SIG-M5 treated with dmso at 0.1 percent for 504 hours (cell line): Measurements from ENCODE around the gene SNED1.
A peak's percentile ranks its signal among the peaks of the same experiment; 100 is the strongest.
"Not testable (repeated sequence)": the region's sequence is repeated elsewhere in the genome, so short reads cannot be mapped to it uniquely, and the experiment has no call there.

Experiments used
- DNase-seq: peaks from one replicate; lab custom pipeline; 2025; ENCODE audit not compliant: unreplicated experiment; lab: John Stamatoyannopoulos, UW

The SNED1 gene

DNA sequence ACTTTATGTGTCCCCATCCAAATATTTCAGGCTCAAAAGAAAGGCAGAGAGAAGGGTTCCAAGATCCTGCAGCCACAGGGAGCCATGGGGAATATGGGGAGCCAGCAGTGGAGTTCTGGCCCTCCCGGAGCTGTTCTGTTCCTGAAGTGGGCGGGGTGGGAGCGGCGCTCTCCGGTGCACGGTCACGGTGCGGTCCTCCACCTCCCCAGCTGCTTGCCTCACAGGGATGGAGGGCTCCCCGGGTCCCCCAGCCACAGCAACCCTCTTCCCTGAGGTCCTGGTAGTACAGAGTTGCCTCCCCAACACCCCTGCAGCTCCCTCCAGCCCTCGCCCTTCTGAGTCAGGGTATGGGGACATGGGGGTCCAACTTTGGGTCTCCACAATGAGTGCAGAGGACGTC, 26.2 kb upstream of the SNED1 start:
- DNase-seq = no peak

DNA sequence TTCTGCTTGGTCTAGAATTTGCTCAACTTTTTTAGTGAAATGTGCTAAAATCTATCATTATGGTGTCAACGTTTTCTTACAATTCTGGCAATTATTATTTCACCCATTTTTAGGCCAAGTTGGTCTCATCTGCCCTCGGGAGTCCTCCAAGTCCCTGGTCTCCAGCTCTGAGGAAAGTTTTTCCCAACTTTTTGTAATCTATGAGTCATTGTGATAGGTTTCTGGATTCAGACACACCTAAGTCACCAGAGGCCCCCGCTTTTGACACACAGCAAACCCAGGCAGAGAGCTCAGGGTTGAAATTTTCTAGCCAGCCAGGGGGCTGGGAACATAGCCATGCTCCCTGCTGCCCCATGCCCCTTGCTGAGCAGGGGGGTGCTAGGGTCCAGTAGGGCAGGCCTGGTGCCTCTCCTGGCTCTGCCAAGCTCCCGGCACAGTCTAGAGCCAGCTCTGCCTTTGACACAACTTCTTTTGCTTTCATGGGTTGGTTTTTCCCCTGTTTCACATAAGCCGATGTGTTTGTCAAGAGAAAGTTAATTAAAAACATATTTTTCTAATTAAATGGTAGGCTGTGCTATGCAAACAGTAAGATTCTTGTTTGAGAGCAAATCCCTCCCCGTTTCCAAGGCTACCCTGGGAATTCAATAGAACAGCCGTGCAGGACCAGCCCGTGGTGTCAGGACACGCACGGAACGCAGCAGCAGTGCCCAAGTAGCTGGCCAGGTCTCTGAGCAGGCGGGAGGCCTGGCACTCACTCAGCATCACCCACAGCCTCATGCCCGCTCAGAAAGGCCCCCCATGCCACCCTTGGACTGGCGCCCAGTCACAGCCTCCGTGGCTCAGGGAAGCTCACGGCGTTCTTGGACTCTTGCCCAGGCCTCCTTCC, 25.5 kb upstream of the SNED1 start:
- DNase-seq = no peak

DNA sequence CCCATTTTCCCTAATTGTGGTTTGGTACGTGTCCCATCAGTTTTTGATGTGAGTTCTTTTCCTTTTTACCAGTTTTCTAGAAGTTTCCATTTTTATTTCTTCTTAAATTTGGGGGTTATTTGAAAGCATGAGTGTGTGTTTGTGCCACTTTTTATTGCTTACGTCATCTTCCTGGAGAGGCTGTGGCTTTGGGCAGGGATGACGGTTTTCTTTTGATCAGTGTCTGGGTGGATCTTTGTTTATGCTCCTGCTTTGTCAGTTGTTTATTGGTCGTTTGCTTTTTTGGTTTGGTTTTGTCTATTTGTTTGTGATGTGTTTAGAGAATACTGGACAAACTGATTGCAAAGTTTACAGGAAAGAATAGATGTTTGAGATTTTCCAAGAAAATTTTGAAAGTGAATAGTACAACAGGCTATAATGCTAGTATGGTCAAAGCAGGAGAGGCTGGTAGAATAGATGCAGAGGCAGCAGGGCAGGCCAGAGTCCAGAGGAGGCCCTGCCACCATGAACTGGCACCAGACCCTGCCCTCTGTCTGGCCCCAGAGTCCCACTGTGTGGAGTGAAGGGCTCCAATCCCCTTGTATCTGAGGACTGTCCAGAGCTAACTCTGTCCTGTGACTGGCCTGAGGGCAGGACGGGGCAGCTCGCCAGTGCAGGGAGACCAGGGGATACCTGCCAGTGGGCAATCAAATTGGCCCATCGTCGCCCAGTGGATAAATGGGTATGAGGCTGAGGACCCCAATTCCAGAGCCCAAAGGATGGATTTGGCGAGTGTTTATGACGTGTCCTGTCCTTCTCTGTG, 23.4 kb upstream of the SNED1 start:
- DNase-seq = no peak

- DNase-seq = not testable (repeated sequence)
Observed at GRCh38 chr2:240975903-240976302, 22.5 kb upstream of the SNED1 start.

- DNase-seq = no peak
Observed at GRCh38 chr2:240981280-240981679, 17.1 kb upstream of the SNED1 start.

DNA sequence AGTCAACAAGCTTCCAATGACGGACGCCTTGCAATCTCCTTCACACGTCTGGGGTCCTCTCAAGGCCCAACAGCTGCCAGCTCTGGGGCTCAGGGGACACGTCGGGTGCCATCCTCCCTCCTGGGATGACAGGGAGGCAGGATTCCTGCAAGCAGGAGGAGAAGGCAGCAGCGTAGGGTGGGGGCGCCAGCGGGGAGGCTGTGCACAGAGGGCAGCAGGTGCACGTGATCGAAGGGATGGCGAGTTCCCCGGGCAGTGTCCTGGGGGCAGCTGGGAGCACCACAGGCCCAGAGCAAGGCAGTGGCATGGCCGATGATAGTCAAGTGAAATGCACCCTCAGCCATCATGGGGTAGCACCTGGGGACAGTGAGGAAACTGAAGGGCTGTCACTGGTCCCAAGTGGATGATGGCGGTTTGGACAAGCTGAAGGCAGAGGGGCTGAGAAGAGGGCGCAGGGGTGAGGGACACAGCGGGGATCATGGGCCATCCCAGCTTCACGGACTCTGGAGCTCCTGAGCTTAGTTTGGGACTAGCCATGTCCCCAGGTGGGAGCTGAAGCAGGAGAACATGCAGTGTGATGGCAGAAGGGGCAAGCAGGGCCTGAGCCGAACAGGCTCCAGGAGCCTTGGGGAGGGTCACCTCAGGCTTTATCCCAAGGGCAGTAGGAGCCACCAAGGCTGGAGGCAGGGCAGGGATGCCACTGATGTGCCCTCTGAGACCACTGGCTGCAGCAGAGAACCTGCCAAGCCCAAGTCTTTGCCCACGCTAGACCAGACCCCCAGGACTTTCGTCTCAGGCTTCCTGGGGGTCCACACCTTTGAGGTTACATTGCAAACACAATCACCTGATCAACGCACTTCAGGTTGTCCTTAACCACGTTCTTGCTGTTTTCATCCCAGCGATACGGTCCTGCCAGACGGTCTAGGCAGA, 16.3 kb upstream of the SNED1 start:
- DNase-seq = no peak

DNA sequence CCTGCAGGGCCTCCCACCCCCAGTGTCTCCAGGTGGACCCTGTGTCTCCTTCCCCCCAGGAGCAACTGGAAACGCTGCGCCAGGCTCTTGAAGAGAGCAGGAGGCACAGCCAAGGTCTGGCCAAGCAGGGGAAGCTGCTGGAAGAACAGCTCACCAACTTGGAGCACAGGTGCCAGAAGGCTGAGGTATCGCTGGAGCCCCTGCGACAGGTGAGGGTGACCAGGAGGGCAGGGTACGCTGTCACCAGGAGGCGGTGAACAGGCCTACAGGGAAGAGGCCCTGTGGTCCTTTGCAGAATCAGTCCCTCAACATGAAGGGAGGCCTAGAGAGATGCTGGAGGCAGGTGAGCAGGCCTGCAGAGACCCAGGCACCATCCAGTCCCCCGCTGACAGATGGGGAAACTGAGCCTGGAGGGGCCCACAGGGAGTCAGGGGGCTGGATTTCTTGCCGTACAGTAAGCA, 15.6 kb upstream of the SNED1 start:
- no peak for DNase-seq

GRCh38 chr2:240983361-240983995, 14.9 kb upstream of the SNED1 start:
- no peak for DNase-seq

DNA sequence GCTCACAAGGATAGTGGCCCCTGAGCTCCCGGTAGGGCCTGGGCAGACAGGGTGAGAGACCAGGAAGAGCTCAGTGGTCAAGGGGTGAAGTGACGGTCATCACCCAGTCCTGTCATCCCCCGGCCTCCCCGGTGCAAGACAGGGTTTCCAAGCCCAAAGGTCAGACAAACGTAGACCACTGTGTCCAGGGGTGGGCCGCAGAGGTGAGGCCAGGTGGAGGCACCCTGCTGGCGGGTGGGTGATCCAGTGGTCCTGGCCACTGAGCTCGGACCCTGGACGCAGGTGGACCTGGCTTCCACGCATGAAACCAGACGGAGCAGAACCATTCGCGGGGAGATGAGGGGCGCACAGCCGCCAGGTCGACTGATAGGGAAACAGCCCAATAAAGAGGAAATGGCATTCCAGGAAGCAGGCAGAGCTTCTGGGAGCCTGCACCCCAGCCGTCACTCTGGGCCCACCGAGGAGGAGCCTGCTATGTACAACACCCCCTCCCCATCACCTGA, 14.4 kb upstream of the SNED1 start:
- DNase-seq = no peak

GRCh38 chr2:240985881-240986786, 12.3 kb upstream of the SNED1 start:
- no peak for DNase-seq

- DNase-seq = peak; percentile 62
Observed at GRCh38 chr2:240986787-240987411, 11.5 kb upstream of the SNED1 start.

GRCh38 chr2:240987588-240987987, 10.8 kb upstream of the SNED1 start:
- no peak for DNase-seq

GRCh38 chr2:240988146-240988545, 10.3 kb upstream of the SNED1 start:
- no peak for DNase-seq

- no peak for DNase-seq
Observed at GRCh38 chr2:240988571-240989271, 9.7 kb upstream of the SNED1 start.

DNA sequence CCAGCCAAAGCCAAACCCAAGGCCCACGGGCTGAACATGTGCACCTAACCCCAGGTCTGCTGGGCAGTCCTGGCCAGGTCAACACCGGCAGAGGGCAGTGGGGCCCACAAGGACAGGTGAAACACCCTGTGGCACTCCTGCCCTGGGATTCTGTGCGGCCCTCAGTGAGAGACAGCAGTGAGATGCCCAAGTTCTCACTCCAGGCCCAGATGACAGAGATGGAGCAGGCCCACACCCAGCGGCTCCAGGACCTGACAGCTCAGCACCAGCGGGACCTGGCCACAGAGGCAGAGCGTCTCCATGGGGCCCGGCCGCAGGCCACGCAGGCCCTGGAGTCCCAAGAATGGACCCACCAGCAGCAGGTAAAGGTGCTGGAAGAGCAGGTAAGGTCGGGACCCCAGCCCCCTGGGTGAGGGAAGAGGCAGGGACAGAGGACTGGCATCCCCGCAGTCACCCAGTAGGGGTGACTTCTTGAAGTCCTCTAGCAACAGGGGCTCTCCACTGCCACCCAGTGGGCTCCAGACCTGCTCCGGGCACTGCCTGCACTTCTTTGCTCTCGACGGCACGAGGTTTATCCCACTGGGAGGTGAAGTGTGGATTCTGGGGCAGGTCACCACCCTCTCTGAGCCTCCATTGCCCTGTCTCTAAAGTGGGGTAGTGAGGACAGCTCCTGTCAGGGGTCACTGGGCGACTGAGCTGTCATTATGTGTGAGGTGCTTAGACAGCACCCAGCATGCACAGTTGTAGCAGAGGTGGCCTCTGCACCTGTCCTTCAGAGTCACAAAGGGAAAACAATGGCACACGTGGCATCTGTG, 8.8 kb upstream of the SNED1 start:
- DNase-seq = peak; percentile 25

- DNase-seq = no peak
Observed at GRCh38 chr2:240990266-240990529, 8.2 kb upstream of the SNED1 start.

DNA sequence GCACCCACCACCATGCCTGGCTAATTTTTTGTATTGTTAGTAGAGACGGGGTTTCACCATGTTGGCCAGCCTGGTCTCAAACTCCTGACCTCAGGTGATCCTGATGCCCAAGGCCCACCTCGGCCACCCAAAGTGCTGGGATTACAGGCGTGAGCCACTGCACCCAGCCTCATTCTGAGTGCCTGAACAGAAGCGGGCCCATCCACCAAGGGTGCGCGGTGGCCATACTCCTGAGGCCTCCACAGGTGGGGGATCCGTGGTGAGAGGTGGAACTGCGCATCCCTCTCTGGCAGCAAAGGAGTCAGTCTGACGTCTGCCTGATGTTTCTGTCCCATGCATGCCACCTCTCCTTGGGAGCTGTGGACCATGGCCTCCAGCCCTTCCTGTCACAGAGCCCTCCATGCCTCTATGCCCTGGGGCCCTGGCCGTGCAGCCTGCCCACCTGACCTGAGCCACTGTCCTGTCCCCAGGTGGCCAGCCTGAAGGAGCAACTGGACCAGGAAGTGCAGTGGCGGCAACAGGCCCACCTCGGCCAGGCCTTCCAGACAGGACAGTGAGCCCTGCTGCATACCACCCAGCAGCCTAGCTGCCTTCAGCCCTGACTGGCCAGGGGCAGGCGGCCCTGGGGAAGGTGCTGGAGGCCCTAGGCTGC, 7.6 kb upstream of the SNED1 start:
- DNase-seq = no peak
